ENCODE measurements around the gene PLIN3.
"Not testable (repeated sequence)": the region's sequence is repeated elsewhere in the genome, so short reads cannot be mapped to it uniquely, and the experiment has no call there.

The PLIN3 gene

DNA sequence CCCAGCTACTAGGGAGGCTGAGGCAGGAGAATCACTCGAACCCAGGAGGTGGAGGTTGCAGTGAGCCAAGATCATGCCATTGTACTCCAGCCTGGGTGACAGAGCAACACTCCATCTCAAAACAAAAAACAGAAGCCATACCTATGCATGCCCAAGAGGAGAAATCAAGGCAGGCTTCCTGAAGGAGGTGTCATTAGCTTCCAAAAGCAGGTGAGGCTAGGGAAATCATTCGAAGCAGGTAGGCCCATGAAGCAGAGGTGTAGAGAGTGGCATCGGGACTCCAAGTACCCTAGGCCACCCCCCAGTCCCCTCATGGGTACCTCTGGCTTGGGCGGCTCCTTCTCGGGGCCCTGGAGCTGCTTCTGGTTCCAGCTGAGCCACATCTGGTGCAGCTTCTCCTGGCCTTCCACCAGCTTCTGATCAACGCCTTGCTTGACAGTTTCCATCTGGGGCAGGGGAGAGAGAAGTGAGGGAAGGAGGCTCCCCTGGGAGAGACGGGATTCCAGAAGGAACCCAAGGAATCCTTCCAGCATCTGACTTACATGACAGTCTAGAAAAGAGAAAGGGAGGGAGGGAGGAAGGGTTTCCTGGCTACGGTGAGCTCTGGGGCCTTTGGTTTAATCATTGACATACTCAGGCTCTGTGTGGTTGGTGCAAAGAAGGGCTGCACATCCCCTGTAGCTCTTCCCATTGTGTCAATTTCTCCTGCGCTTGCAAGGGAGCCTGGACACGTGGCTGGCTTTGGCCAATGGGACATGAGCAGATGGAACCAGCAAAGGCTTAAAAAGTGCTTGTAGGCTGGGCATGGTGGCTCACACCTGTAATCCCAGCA is 22.9 kb downstream of the PLIN3 start:
- no peak for DNase-seq

DNA sequence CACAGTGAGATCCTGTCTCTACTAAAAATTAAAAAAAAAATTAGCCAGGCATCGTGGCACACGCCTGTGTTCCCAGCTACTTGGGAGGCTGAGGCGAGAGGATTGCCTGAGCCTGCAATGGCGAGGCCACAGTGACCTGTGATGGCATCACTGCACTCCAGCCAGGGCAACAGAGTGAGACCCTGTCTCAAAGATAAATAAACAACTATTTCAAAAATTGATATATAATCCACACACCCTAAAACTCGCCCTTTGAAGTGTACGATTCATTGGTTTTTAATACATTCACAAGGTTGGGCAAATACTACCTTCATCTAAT is 23.9 kb downstream of the PLIN3 start:
- DNase-seq = no peak

DNA sequence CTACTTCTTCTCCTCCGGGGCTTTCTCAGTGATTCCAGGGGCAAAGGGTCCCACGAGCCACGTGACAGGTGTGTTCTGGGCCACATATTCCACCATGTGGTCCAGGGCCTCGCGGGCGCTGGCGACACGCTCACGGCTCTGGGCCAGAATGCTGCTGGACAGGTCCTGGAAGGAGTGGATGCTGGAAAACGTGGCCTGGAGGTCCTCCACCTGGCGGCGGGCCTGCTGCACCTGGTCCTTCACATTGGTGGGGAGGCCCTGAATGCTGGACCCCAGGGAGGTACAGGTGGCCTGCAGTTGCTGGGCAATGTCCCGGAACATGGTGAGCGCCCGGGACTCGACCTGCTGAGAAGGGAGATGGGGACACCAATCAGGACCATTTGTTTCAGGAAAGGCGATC is 28.3 kb downstream of the PLIN3 start:
- DNase-seq = no peak

DNA sequence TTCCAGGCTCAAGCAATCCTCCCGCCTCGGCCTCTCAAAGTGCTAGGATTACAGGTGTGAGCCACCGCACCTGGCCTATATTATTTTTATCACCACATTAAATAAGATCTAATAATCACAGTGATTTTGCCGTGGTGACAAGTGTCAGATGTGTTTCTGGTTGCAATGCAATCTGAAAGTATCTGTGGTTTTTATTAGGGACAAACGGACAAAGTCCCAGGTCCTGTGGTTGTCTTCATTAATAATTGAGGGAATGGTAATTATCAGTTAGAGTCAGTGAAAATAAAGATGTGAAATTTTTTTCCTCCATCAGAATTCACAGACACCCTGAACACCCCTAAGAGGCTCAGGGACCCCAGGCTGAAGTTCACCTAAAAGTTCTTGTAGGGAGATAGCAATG is 34.7 kb downstream of the PLIN3 start:
- DNase-seq = no peak

DNA sequence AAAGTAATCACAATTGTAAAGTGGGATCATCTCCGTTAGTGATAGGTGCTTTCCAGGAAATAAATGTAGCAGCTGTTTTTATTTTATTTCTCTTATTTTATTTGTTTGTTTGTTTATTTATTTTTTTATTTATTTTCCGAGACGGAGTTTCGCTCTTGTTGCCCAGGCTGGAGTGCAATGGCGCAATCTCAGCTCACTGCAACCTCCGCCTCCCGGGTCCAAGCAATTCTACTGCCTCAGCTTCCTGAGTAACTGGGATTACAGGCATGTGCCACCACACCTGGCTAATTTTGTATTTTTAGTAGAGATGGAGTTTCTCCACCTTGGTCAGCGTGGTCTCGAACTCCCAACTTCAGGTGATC is 35.5 kb downstream of the PLIN3 start:
- not testable (repeated sequence) for DNase-seq

DNA sequence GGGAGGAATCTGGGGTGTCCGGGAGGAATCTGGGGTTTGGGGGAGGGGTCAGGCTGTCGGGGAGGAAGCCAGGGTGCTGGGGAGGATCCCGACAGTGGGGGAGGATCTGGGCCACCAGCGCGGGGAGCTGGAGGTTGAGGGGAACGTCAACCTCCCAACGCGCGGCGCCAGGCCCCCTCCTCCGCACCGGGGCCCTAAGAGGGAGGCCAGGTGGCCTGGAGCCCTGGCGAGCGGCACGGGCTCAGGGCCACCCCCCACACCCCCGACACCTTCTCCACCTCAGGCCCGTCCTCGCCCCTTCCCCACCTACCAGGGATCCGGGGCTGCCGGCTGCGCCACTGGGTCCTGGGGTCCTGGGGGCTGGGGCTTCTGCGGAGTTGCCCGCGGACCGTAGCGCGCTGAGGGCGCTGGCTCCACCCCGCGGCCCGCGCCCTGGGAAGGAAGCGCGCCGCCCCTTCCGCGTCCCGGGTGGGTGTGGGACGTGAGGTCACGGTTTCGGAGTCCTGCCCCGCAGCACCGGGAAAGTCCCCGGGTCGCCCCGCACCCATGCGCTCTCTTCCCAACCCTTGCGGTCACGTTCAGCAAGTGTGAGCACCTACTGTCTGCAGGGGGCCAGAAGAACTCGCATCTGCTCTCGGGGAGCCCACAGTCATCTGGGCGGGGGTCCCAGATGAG is 36.0 kb downstream of the PLIN3 start, which contains the start of gene TICAM1:
Gene TICAM1, minus strand, starts transcription at position 409 of the 675 bp plus-strand sequence. CDS start 13,335 bp downstream, outside the sequence.
- DNase-seq = no peak

DNA sequence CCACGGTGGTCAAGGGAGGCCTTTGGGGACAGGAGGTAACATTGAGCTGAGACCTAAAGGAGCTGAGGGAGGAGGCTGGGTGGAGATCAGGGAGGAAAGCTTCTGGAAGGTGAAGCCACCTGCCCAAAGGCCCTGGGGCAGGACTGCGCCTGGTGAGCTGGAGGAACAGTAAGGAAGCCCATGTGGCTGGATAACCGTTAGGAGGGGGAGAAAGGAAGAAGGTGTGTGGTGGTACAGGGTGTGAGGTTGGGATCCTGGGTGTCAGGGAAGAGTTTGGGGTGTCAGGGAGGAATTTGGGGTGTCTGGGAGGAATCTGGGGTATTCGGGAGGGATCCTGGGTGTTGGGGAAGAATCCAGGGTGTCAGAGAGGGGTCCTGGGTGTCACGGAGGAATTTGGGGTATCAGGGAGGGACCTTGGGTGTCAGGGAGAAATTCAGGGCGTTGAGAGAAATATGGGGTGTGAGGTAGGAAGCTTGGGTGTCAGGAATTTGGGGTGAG is 36.6 kb downstream of the PLIN3 start:
- DNase-seq = no peak

DNA sequence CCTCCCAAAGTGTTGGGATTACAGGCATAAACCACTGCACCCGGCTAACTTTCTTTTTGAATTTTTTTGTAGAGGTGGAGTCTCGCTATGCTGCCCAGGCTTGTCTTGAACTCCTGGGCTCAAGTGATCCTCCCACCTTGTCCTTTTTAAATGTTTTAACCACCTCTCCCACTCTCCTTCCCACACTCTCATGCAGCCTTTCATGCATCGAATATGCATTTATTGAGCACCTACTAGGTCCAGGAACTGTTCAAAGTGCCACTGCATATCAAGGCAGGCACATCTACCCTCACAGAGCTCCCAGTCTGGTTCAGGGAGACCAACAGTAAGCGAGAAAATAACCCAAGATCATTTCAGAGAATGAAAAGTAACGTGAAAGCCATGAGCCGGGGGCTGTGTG is 37.1 kb downstream of the PLIN3 start:
- DNase-seq = no peak

DNA sequence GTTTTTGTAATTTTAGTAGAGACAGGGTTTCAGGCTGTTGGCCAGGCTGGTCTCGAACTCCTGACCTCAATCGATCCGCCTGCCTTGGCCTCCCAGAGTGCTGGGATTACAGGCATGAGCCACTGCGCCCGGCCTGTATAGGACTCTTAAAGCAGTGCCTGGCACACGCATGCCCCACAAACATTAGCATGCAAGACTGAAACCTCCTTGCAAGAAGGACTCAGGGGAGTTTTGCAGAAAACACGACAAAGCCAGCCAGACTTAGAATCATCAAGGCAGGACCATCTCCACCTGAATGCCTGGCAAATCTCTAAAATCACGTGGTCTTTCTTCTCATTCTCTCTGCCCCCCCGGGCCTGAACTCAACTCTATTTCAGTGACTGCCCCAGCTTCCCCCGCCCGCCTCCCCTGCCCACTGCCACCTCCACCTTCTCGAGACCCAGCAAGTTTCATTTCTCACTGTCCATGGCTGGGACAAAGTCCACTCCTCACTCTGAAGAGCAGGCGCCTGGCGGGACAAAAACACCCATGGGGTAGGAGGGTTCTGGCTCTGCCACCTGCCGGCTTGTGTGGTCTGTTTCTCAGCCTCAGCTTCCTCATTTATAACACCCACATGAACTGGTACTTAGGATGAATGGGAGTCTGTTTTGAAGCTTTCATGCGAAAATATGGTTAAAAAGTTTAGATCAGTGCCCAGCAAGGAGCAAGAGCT is 38.3 kb downstream of the PLIN3 start:
- no peak for DNase-seq

DNA sequence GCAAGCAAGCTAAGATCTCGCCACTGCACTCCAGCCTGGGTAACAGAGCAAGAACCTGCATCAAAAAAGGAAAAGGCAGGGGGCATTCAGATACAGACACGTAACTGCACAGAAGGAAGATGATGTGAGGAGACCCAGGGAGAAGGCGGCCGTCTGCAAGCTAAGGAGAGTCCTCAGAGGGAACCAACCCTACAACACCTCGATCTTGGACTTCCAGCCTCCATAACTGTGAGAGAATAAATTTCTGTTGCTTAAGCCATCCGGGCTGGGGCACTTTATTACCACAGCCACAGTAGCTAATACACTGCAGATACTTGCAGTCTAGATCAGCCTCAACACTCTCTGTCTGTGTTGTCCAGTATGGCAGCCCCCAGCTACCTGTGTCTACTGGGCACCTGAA is 43.9 kb downstream of the PLIN3 start:
- no peak for DNase-seq

DNA sequence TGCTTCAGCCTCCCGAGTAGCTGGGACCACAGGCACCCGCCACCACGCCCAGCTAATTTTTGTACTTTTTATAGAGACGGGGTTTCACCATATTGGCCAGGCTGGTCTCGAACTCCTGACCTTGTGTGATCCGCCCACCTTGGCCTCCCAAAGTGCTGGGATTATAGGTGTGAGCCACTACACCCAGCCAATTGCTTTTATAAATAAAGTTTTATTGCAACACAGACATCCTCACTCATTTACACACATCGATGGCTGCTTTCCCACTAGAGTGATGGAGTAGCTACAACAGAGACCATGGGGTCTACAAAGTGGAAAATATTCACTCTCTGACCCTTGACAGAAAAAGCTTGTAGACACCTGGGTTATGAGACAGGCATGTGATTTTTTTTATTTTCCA is 45.1 kb downstream of the PLIN3 start:
- not testable (repeated sequence) for DNase-seq

DNA sequence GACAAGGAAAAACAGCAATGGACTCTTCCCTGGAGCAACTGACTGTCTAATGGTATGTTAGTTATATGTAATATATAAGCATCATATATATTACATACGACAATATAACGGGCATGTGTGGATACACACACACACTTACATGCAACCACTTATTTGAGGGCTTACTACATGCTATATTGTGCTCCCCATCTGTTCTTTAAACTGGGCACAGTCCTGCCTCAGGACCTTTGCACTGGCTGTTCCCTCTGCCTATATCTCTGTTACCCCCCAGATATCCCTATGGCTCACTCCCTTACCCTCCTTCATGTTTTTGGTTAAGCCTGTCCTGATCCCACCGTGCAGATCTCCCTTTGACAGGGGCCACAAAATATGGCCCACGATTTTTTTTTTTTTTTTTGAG is 46.2 kb downstream of the PLIN3 start:
- no peak for DNase-seq

DNA sequence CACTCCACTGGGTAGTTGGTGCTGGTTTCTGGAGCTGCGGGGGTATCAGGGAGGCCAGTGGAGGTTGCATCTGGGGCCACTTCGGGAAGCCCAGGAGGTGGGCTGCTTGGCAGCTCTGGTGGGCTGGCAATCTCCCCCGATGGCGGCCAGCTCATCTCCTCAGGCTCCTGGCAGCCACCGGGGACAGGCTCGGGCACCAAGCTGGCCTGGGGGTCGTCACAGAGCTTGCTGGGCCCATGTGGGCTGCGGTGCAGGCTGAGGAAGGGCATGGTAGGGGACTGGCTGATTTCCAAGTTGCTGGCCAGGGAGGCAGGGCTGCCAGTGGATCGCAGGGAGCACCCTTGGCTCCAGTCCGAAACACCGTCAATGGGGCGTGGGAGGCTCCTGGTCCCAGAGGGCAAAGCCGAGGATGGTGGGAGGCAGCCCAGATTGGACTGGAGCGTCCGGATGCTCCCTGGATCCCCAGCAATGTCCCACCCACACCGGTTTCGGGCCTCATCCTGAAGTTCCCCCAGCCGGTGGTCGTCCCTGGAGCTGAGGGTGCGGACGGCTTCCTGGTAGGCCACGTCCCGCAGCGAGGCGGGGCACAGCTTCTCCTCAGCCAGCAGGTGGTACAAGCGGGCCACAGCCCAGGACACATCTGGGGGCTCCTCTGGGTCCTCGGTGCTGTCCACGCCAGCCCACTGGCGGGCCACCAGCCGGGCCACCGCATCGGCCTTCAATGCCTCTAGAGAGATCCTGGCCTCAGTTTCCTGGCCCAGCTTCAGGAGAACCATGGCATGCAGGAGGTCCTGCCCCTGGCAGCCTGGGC is 49.8 kb downstream of the PLIN3 start:
- DNase-seq = no peak

DNA sequence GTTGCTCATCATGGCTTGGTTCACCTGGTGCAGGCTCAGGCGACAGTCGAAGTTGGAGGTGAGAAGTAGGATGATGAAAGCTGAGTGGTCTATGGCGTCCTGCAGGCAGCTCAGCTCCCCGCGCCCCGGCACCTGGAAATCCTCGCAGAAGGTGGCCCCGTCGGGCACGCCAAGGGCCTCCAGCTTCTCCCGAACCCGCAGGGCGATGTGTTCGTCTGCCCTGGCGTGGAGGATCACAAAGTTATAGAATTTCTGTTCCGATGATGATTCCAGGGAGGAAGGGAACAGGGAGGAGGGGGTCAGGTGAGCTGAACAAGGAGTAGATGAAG is 50.6 kb downstream of the PLIN3 start:
- no peak for DNase-seq

DNA sequence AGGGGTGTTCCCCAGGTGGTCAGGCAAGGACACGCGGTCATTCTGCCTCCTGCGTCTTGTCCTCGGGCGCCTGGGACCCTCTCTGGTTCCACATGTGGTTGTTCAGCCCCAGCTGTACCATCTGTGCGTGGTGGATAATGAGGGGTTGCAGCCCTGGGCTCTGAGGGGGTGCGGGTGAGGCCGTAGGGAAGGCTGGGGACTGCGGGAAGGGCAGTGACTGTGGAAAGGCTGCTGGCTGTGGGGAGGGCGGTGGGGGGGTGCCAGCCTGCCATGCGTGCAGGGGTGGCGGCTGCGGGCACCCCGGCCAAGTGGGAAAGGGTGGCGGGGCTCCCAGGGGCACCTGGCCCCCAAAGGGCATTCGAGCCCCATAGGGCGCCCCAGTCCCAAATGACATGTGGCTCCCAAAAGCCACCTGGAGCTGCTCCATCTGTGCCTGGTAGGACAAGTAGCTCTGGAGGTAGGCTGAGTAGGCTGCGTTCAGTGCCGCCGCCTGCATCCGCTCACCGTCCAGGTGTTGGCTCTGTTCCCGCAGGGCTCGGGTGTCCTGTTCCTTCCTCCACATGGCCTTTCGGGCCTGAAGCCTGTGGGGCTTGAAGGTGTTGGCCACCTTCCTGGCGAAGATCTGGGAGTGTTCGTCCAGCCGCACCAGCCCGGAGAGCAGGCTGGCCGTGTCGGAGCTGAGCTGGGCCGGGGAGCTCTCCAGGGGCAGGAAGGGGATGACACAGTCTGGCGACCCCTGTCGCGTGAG is 51.1 kb downstream of the PLIN3 start:
- DNase-seq = no peak

DNA sequence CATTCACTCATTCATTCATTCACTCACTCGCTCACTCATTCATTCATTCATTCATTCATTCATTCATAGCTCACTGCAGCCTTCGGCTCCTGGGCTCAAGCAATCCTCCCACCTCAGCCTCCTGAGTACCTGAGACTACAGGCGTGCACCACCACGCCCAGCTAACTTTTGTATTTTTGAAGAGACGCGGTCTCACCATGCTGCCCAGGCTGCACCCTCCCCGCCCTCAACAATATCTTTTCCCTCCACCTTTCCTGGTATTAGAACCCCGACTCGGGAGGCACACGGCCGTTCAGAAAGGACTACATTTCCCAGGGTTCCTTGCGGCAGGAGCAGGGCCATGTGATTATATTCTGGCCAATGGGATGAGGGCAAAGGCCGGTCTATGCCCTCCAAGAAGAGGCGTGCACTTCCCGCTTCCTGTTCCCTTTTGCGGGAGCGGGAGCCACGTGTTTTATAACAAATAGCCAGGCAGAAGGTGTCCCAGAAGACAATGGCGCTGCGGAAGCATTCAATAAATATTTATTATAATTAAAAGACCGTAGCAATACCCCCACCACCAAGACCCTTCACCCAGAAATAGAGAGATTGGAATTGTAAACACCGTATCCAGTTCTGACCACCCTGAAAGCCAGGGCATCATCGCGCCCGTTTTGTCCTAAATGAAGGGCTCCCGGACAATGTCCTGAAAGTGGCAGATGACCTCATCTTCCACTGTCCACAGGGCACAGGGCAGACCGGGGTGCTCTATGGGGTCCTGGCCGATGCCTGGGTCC is 51.9 kb downstream of the PLIN3 start:
- no peak for DNase-seq

DNA sequence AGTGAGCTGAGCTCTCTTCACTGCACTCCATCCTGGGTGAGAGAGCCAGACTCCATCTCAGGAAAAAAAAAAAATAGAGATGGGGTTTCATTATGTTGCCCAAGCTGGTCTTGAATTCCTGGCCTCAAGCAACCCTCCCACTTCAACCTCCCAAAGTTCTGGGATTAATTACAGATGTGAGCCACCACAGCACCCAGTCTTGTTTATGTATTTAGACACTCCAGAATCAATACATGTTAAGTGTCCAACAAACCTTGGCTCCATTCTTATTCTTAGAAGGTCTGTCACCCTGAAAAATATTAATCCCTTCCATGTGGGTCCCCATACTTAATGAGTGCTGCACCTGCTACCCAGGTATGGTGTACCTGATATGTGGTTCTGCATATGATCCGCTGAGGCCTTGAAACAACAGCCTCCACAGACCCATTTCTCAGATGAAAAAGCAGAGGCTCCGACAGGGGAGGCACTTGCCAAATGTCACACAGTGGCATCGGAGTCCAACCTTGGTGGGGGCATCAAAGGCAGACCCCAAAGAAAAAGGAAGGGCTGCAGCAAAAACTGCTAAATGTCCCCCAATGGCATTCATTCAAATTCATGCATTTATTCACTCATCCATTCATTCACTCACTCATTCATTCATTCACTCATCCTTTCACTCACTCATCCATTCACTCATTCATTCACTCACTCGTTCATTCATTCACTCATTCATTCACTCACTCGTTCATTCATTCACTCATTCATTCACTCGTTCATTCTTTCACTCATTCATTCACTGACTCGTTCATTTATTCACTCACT is 52.6 kb downstream of the PLIN3 start:
- no peak for DNase-seq

DNA sequence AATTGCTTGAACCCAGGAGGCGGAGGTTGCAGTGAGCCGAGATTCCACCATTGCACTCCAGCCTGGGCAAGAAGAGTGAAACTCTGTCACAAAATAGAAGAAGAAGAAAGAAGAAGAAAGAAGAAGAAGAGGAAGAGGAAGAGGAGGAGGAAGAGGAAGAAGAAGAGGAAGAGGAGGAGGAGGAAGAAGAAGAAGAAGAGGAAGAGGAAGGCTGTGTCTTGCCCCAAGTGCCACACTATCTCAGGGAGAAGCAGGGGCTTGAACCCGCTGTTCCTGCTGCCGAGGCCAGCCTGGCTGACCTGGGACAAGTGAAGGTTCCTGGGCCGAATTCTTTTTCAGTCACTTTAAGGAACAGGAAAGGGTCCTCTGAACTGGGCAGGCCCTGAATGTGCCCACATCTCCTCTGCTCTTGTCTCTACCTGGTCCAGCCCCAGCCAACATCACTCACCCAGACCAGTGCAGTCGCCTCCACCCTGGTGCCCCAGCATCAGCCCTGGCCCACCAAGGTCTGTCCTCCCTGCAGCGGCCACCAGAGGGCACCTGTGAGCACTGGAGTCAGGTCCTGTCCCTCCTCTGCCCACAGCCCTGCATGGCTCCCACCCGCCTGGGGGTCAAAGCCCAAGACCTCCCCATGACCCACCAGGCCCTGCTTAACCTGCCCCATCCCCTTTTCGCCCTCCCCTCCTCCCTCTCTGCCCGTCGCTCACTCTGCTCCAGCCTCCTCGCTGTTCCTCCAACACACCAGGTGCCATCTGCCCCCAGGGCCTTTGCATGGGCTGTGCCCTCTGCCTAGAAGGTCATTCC is 55.9 kb downstream of the PLIN3 start:
- DNase-seq = no peak

DNA sequence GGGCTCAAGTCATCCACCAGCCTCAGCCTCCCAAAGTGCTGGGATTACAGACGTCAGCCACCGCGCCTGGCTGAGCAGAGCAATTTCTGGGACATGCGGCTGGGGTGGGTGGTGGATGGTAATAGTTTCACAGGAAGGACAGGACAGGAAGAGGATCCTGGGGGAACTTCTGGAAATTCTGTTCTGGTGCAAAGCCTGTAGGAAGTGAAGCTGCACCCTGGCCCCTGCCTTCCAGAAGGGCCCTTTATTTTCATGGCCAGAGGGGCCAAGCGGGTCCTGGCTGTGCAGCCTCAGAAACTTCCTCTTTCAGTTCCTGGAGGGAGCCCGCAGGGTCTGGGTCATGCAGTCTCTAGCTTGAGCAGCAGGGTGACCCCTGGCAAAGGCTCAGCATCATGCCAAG is 60.3 kb downstream of the PLIN3 start:
- DNase-seq = no peak

DNA sequence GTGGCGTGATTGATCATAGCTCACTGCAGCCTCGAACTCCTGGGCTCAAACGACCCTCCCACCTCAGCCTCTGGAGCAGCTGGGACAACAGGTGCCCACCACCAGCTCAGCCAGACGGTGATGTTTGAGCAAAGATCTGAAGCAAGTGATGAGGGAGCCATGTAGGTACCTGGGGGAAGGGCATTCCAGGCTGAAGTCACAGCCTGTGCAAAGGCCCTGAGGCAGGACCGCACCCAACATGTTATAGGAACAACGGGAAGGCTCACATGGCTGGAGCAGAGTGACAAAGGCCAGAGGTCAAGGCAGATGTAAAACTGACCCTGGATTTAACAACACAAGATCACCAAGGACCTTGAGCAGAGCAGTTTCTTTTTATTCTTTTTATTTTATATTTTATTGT is 61.1 kb downstream of the PLIN3 start:
- DNase-seq = no peak
